Calu3 (cell line): ENCODE results near the gene TM4SF20. TPM values are rescaled to one million over a fixed set of nuclear protein-coding genes. Genes with fewer than 3 reads are reported as not detected.

Experiments
- BruUV-seq: library from RNA; stranded (reverse); fragments of 400-500 nt; replicated peaks from 2 replicates; lab custom pipeline; 2021; lab: Mats Ljungman, UMichigan
- CTCF ChIA-PET: fragments of 300-600 bp; sonication (Branson Sonifier 250); formaldehyde crosslinking; loops from one replicate; lab custom pipeline; 2022; ENCODE audit warnings: antibody characterized with exemption; lab: Charles Lee
- DNase-seq: peaks from one replicate; pipeline ENCODE4 v3.0.0; 2022
- H3K27ac Mint-ChIP-seq: one replicate; pipeline ENCODE4 v1.8.0; 2022; ENCODE audit warnings: mixed read lengths; ENCODE audit not compliant: unreplicated experiment
- H3K27me3 Mint-ChIP-seq: one replicate; pipeline ENCODE4 v1.8.0; 2022; ENCODE audit warnings: mixed read lengths; ENCODE audit not compliant: unreplicated experiment
- H3K36me3 Mint-ChIP-seq: one replicate; pipeline ENCODE4 v1.8.0; 2022; ENCODE audit warnings: mild to moderate bottlenecking, moderate library complexity, mixed read lengths; ENCODE audit not compliant: insufficient read depth, unreplicated experiment
- H3K4me1 Mint-ChIP-seq: one replicate; pipeline ENCODE4 v1.8.0; 2022; ENCODE audit warnings: mild to moderate bottlenecking, low read depth, mixed read lengths; ENCODE audit not compliant: unreplicated experiment
- H3K4me3 Mint-ChIP-seq: one replicate; pipeline ENCODE4 v1.8.0; 2022; ENCODE audit warnings: mild to moderate bottlenecking, low read depth, moderate library complexity, mixed read lengths; ENCODE audit not compliant: unreplicated experiment
- H3K9me3 Mint-ChIP-seq: one replicate; pipeline ENCODE4 v1.8.0; 2022; ENCODE audit warnings: low read depth, mixed read lengths; ENCODE audit not compliant: unreplicated experiment
- intact Hi-C: fragments of 100-400 bp; cut with micrococcal nuclease; formaldehyde crosslinking; loops from one replicate; pipeline ENCODE4 v1.10.0; 2022; ENCODE audit not compliant: unreplicated experiment
- total RNA-seq: library from RNA; stranded (reverse); gene quantifications from 2 replicates; pipeline ENCODE4 v1.2.3, GENCODE V29; 2022
- TF ChIP-seq, protein P1 (sequence below): fragments of 200-600 bp; IDR thresholded peaks from one replicate; pipeline ENCODE4 v1.8.0; 2022; ENCODE audit warnings: antibody characterized with exemption; ENCODE audit not compliant: unreplicated experiment

TM4SF20 gene
- total RNA-seq, 1 experiment from 2014 or later: not detected

DNA sequence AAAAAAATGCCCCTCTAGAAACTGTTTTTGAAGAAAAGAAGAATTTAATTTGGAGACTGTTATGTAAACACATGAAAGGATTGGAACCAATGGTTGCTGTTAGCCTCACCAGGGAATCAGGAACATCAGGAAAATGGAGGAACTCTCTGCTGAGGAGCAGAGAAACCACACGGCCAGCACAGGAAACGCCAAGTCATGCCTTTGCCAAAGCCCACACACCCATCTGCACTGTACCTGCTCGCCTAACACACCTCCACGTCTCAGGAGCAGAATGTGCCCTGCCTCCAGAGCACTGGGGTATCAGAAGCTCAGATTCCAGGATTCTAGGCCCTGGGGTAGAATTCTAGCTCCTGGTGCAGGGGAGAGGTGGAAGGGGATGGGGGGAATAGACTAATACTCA lies 18.5 kb upstream of the TM4SF20 start:
- DNase-seq: no peak
- H3K9me3 Mint-ChIP-seq: no peaks in the 10 kb centered on the region

DNA sequence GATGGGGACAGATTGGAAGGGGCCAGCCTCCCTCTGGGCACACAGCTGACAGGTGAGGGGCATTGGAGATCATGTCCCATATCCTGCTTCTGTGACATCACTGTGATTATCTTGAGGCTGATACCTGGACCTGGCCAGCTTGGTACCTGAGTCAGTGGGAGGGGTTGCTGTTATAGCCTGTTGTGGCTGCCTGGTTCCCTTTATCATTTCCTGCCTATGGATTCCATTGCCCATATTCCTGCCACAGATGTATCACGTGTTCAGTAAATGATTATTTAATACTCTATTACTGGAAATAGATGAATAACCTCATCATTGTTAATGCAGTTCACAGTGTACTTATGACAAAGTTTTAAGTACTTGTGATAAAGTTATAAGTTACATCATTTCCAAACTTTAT lies 16.4 kb upstream of the TM4SF20 start:
- intact Hi-C loops: no loop called here
- CTCF ChIA-PET: interaction anchor here (1.0 kb wide), 2 partner anchors 9 to 10 kb away, joined by 4 to 10 read pairs; no protein-coding TSS in a partner anchor
- peak overlapping the region; percentile 56 for H3K27ac Mint-ChIP-seq
- peaks cover 49% of the 10 kb centered on the region for H3K4me1 Mint-ChIP-seq
- no peak overlapping the region for H3K4me3 Mint-ChIP-seq
- peaks cover 5% of the 10 kb centered on the region for H3K36me3 Mint-ChIP-seq
- peak; percentile 63 for DNase-seq
- BruUV-seq: no TSS peak
- TF ChIP-seq, protein P1, sequence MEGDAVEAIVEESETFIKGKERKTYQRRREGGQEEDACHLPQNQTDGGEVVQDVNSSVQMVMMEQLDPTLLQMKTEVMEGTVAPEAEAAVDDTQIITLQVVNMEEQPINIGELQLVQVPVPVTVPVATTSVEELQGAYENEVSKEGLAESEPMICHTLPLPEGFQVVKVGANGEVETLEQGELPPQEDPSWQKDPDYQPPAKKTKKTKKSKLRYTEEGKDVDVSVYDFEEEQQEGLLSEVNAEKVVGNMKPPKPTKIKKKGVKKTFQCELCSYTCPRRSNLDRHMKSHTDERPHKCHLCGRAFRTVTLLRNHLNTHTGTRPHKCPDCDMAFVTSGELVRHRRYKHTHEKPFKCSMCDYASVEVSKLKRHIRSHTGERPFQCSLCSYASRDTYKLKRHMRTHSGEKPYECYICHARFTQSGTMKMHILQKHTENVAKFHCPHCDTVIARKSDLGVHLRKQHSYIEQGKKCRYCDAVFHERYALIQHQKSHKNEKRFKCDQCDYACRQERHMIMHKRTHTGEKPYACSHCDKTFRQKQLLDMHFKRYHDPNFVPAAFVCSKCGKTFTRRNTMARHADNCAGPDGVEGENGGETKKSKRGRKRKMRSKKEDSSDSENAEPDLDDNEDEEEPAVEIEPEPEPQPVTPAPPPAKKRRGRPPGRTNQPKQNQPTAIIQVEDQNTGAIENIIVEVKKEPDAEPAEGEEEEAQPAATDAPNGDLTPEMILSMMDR: no peak
- H3K27me3 Mint-ChIP-seq: no peaks in the 10 kb centered on the region
- H3K9me3 Mint-ChIP-seq: no peaks in the 10 kb centered on the region

More for the DNA sequence above, 18.5 kb upstream of the TM4SF20 start:
- BruUV-seq: no TSS peak
- H3K27me3 Mint-ChIP-seq: no peaks in the 10 kb centered on the region
- TF ChIP-seq, protein P1: no peak
- intact Hi-C loops: no loop called here
- peaks cover 9% of the 10 kb centered on the region for H3K36me3 Mint-ChIP-seq
- H3K4me3 Mint-ChIP-seq: no peak overlapping the region
- H3K4me1 Mint-ChIP-seq: peaks cover 67% of the 10 kb centered on the region
- CTCF ChIA-PET: no interaction called here
- H3K27ac Mint-ChIP-seq: peak overlapping the region; percentile 56

DNA sequence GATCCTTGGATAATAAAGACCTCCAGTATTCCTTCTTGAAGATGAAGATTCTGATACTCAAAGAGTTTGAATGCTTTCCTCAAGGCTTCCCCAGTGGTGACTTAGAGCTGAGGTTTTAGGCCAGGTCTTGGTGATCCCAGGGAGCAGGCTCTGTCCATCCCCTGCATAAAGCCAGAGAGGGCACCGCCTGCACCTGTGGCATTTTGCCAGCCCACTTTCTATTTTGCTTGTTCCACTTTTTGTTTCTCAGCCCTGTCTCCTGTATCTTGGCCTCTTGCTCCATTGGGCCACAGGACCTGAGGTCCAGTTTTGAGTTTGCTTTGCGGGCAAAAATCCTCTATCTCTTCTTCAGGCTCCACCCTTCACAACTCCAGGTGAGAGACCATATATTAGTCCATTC lies 15.3 kb upstream of the TM4SF20 start:
- Mint-ChIP-seq H3K4me3 (no peak overlapping the region), H3K4me1 (peaks cover 40% of the 10 kb centered on the region), H3K27ac (no peak overlapping the region), H3K36me3 (peaks cover 5% of the 10 kb centered on the region), H3K9me3 (no peaks in the 10 kb centered on the region), H3K27me3 (no peaks in the 10 kb centered on the region)
- CTCF ChIA-PET: interaction anchor here (0.6 to 1.0 kb wide), 2 partner anchors 8 to 159 kb away, joined by 4 to 10 read pairs; no protein-coding TSS in a partner anchor
- BruUV-seq: no TSS peak
- no peak for DNase-seq
- intact Hi-C loops: no loop called here
- TF ChIP-seq, protein P1: no peak

DNA sequence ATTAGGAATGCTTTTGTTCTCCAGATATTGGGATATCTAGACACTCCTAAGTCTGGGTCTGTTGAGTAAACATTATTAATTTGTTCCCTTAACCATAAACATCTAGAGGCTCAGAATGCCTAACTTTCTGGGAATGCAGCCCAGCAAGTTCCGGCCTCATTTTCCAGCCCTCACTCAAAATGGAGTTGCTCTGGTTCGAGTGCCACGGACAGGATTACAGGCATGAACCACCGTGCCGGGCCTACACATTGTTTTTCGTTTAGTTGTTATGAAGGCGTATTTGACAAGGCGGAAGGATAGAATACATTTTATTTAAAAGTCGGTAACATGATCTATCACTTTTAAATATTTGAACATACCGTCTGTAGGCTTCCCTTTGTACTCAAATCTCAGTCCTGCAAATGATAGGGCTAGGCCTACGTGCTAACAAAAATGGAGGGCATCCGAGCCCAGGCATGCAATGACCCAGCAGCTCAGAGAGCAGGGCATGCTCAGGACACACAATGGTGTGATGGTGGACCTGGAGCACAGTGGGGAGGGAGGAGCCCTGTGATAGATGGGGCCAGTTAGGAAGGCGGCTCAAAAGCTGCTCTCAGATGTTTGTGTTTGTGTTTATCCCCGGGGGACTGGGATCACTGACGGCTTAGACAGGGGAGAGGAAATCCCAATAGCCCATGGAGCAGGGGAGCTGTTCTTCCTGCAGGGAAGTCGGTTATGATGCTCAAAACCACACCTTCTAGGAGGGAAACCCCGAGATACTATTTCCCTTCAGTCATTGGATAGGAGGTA lies 11.6 kb upstream of the TM4SF20 start:
- Mint-ChIP-seq H3K4me1 (peaks cover 15% of the 10 kb centered on the region), H3K9me3 (no peaks in the 10 kb centered on the region), H3K4me3 (no peak overlapping the region), H3K27me3 (no peaks in the 10 kb centered on the region), H3K36me3 (peaks cover 5% of the 10 kb centered on the region), H3K27ac (no peak overlapping the region)
- no TSS peak for BruUV-seq
- DNase-seq: no peak
- CTCF ChIA-PET: no interaction called here
- TF ChIP-seq, protein P1: no peak
- intact Hi-C loops: no loop called here
